HCT116 (cell line): ENCODE data around the gene NACC1.

Source experiments
- CBX3 ChIP-seq: IDR thresholded peaks from 2 replicates; pipeline ENCODE4 v1.6.1; 2012; ENCODE audit warnings: low read depth
- EZH2phosphoT487 ChIP-seq: fragments of 200-600 bp; IDR thresholded peaks from 2 replicates; pipeline ENCODE4 v1.6.1; 2018; ENCODE audit warnings: antibody characterized with exemption, borderline replicate concordance
- JUND ChIP-seq: IDR thresholded peaks from 2 replicates; pipeline ENCODE4 v1.6.1; 2012
- POLR2A ChIP-seq: IDR thresholded peaks from 2 replicates; pipeline ENCODE4 v1.7.0; 2011; ENCODE audit warnings: borderline replicate concordance; ENCODE audit not compliant: insufficient read depth, insufficient read length; ENCODE audit errors: extremely low read depth
- POLR2AphosphoS5 ChIP-seq: IDR thresholded peaks from 2 replicates; pipeline ENCODE4 v1.6.1; 2011; ENCODE audit warnings: mild to moderate bottlenecking, low read depth, low read length, moderate library complexity
- YY1 ChIP-seq: IDR thresholded peaks from 2 replicates; pipeline ENCODE4 v1.6.1; 2011; ENCODE audit warnings: low read length, low read depth, moderate library complexity, mild to moderate bottlenecking; ENCODE audit not compliant: insufficient replicate concordance; ENCODE audit errors: extremely low read depth
- TF ChIP-seq, protein P1 (sequence below), 3 experiments: fragments of 200-600 bp in 1 of 3; sonication (generic) in 1 of 3; IDR thresholded peaks in 2 of 3; conservative IDR thresholded peaks in 1 of 3; 2 replicates each; pipeline ENCODE4 v1.5.1; 2012 to 2017; ENCODE audit warnings: low read depth in 2 of 3, low read length in 2 of 3, antibody characterized with exemption in 1 of 3, borderline replicate concordance in 1 of 3, control low read depth in 1 of 3, mild to moderate bottlenecking in 1 of 3, mixed read lengths in 1 of 3, mixed run types in 1 of 3, moderate library complexity in 1 of 3; ENCODE audit not compliant: insufficient read depth in 1 of 3
- TF ChIP-seq, protein P2 (sequence below): IDR thresholded peaks from 2 replicates; pipeline ENCODE4 v1.6.1; 2012; ENCODE audit warnings: low read depth

DNA sequence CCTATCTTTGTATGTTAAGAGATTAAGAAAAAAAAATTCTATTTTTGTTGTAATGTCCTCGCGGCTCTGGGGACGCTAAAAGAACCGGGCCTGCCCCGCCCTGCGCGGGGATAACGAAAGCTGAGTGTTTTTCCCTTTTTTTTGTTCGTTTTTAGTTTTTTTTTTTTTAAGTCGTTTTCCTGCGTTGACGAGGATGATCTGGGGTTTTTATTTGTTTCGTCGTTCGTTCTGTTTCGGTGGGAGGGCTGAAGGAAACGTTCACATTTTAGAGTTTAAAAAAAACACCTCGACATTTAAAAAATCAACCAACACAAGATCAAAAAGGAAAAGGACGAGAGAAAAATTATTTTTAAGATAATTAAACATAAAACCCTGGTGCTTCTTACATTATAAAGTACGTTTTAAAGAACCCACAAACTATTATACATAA lies 21.0 kb upstream of the NACC1 start:
- no peak for TF ChIP-seq EZH2phosphoT487
- TF ChIP-seq, protein P1, sequence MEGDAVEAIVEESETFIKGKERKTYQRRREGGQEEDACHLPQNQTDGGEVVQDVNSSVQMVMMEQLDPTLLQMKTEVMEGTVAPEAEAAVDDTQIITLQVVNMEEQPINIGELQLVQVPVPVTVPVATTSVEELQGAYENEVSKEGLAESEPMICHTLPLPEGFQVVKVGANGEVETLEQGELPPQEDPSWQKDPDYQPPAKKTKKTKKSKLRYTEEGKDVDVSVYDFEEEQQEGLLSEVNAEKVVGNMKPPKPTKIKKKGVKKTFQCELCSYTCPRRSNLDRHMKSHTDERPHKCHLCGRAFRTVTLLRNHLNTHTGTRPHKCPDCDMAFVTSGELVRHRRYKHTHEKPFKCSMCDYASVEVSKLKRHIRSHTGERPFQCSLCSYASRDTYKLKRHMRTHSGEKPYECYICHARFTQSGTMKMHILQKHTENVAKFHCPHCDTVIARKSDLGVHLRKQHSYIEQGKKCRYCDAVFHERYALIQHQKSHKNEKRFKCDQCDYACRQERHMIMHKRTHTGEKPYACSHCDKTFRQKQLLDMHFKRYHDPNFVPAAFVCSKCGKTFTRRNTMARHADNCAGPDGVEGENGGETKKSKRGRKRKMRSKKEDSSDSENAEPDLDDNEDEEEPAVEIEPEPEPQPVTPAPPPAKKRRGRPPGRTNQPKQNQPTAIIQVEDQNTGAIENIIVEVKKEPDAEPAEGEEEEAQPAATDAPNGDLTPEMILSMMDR (IDR thresholded peaks at IDR 0.05 in 2 of 3, conservative IDR thresholded peaks at IDR 0.05 in 1 of 3; ENCODE audit: borderline replicate concordance in 1 of 3, insufficient read depth in 1 of 3, low read depth in 2 of 3, low read length in 2 of 3) = no peak
- TF ChIP-seq JUND = no peak
- TF ChIP-seq, protein P2, sequence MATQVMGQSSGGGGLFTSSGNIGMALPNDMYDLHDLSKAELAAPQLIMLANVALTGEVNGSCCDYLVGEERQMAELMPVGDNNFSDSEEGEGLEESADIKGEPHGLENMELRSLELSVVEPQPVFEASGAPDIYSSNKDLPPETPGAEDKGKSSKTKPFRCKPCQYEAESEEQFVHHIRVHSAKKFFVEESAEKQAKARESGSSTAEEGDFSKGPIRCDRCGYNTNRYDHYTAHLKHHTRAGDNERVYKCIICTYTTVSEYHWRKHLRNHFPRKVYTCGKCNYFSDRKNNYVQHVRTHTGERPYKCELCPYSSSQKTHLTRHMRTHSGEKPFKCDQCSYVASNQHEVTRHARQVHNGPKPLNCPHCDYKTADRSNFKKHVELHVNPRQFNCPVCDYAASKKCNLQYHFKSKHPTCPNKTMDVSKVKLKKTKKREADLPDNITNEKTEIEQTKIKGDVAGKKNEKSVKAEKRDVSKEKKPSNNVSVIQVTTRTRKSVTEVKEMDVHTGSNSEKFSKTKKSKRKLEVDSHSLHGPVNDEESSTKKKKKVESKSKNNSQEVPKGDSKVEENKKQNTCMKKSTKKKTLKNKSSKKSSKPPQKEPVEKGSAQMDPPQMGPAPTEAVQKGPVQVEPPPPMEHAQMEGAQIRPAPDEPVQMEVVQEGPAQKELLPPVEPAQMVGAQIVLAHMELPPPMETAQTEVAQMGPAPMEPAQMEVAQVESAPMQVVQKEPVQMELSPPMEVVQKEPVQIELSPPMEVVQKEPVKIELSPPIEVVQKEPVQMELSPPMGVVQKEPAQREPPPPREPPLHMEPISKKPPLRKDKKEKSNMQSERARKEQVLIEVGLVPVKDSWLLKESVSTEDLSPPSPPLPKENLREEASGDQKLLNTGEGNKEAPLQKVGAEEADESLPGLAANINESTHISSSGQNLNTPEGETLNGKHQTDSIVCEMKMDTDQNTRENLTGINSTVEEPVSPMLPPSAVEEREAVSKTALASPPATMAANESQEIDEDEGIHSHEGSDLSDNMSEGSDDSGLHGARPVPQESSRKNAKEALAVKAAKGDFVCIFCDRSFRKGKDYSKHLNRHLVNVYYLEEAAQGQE = no peak
- no peak for TF ChIP-seq POLR2A
- TF ChIP-seq POLR2AphosphoS5 = no peak
- no peak for TF ChIP-seq YY1
- no peak for TF ChIP-seq CBX3
